K562 (cell line): Measurements from ENCODE around the gene SPTBN5. TPM values are rescaled to one million over a fixed set of nuclear protein-coding genes. Genes with fewer than 3 reads are reported as not detected.

Source experiments
- ATAC-seq: fragments of 200-7000 bp; cut with Tn5 transposase; 3 replicates; pipeline ENCODE4 v1.9.1; 2020; ENCODE audit warnings: moderate library complexity
- BruUV-seq: library from RNA; stranded (reverse); fragments of 400-500 nt; replicated peaks from 2 replicates; lab custom pipeline; 2021; lab: Mats Ljungman, UMichigan
- CTCF ChIA-PET: fragments of 300-600 bp; formaldehyde crosslinking; extraction: SDS; loops from one replicate; lab custom pipeline; 2021; ENCODE audit warnings: low intra/inter-chr PET ratio; lab: Yijun Ruan, JAX
- POLR2A ChIA-PET: fragments of 300-600, 350-650 bp; sonication (Branson Sonifier 250); formaldehyde crosslinking; extraction: SDS; loops from one replicate; lab custom pipeline; 2021; ENCODE audit warnings: antibody characterized with exemption, inconsistent platforms; lab: Yijun Ruan, JAX
- DNase-seq, 4 experiments: peaks; one replicate each; pipeline versions ENCODE4 v3.0.0 to v3.0.0-alpha.2; 2011 to 2018; ENCODE audit warnings: low spot score in 3 of 4, mixed read lengths in 3 of 4; ENCODE audit errors: extremely low read depth in 1 of 4
- FAIRE-seq: peaks from 2 replicates; lab custom pipeline; 2011; peaks lifted over from hg19 to GRCh38; lab: Jason Lieb, UNC
- H2AFZ ChIP-seq: 2 replicates; pipeline ENCODE4 v1.6.0; 2011; ENCODE audit warnings: low read depth, low read length, control low read depth, inconsistent platforms
- H3K27ac ChIP-seq: fragments of 200-600 bp; 3 replicates; pipeline ENCODE4 v1.8.0; 2011; ENCODE audit warnings: low read depth, mild to moderate bottlenecking, control low read depth, inconsistent platforms, low read length, moderate library complexity, mixed read lengths; ENCODE audit errors: extremely low read depth
- H3K27me3 ChIP-seq, 2 experiments: fragments of 300-600 bp in 1 of 2; 2 replicates in 1 of 2; 3 replicates in 1 of 2; pipeline versions ENCODE4 v1.6.0 to v1.8.0; 2011; ENCODE audit warnings: inconsistent platforms in 2 of 2, low read length in 2 of 2, mild to moderate bottlenecking in 1 of 2, mixed read lengths in 1 of 2, moderate library complexity in 1 of 2; ENCODE audit not compliant: control insufficient read depth in 2 of 2, insufficient read depth in 2 of 2
- H3K36me3 ChIP-seq: fragments of 300-600 bp; 3 replicates; pipeline ENCODE4 v1.8.0; 2011; ENCODE audit warnings: mild to moderate bottlenecking, low read length, inconsistent platforms; ENCODE audit not compliant: control insufficient read depth, insufficient read depth
- H3K4me1 ChIP-seq, 2 experiments: fragments of 200-600 bp in 1 of 2; replicated peaks in 1 of 2; 2 replicates in 1 of 2; 3 replicates in 1 of 2; pipeline versions ENCODE4 v1.5.1 to v1.8.0; 2011; ENCODE audit warnings: inconsistent platforms in 2 of 2, low read length in 2 of 2, mild to moderate bottlenecking in 1 of 2, mixed read lengths in 1 of 2, moderate library complexity in 1 of 2; ENCODE audit not compliant: control insufficient read depth in 2 of 2, insufficient read depth in 2 of 2
- H3K4me2 ChIP-seq: 2 replicates; pipeline ENCODE4 v1.6.1; 2011; ENCODE audit warnings: low read length, control low read depth, inconsistent platforms, mixed read lengths; ENCODE audit not compliant: insufficient read depth
- H3K4me3 ChIP-seq: fragments of 200-600 bp; sonication (generic), shearing (Covaris generic); 2 replicates; pipeline ENCODE4 v1.5.1; 2016; ENCODE audit warnings: control low read depth, inconsistent platforms
- H3K79me2 ChIP-seq: fragments of 200-600 bp; 3 replicates; pipeline ENCODE4 v1.8.0; 2011; ENCODE audit warnings: low read length, inconsistent platforms; ENCODE audit not compliant: control insufficient read depth, insufficient read depth
- H3K9ac ChIP-seq, 2 experiments: 2 replicates each; pipeline versions ENCODE4 v1.6.0 to v1.6.1; 2011; ENCODE audit warnings: low read depth in 2 of 2, low read length in 2 of 2, control low read depth in 1 of 2, inconsistent platforms in 1 of 2, mild to moderate bottlenecking in 1 of 2, mixed read lengths in 1 of 2; ENCODE audit not compliant: insufficient read depth in 1 of 2
- H3K9me1 ChIP-seq: one replicate; pipeline ENCODE4 v1.6.0; 2011; ENCODE audit warnings: inconsistent platforms, mild to moderate bottlenecking, low read length, moderate library complexity; ENCODE audit not compliant: control insufficient read depth, insufficient read depth
- H3K9me3 ChIP-seq: replicated peaks from 2 replicates; pipeline ENCODE4 v1.5.1; 2011; ENCODE audit warnings: low read depth, low read length, inconsistent platforms; ENCODE audit not compliant: control insufficient read depth, insufficient read depth
- H4K20me1 ChIP-seq: replicated peaks from 2 replicates; pipeline ENCODE4 v1.6.1; 2011; ENCODE audit warnings: low read length, inconsistent platforms, mixed read lengths; ENCODE audit not compliant: control insufficient read depth, insufficient read depth
- CHD2 ChIP-seq: IDR thresholded peaks from 2 replicates; pipeline ENCODE4 v1.6.1; 2011; ENCODE audit warnings: low read depth, low read length
- ETV6 ChIP-seq, 3 experiments: fragments of 150-350 bp in 1 of 3; sonication (generic) in 1 of 3; formaldehyde crosslinking in 1 of 3; IDR thresholded peaks; 2 replicates each; pipeline versions ENCODE4 v1.6.1 to v1.8.0; 2014 to 2022; ENCODE audit warnings: borderline replicate concordance in 2 of 3, low read depth in 2 of 3, antibody characterized with exemption in 1 of 3, low read length in 1 of 3, mild to moderate bottlenecking in 1 of 3, missing genetic modification reagents in 1 of 3
- HEY1 ChIP-seq: fragments of 250-450 bp; sonication (Bioruptor Pico); IDR thresholded peaks from 2 replicates; pipeline ENCODE4 v1.5.0; 2020; ENCODE audit warnings: mild to moderate bottlenecking, moderate library complexity, borderline replicate concordance
- MCM3 ChIP-seq: fragments of 450-650 bp; IDR thresholded peaks from 2 replicates; pipeline ENCODE4 v1.6.1; 2016
- SNIP1 ChIP-seq: fragments of 450-650 bp; IDR thresholded peaks from 2 replicates; pipeline ENCODE4 v1.7.1; 2017; ENCODE audit warnings: low read depth, mild to moderate bottlenecking
- SNRNP70 ChIP-seq: fragments of 200-400 bp; formaldehyde crosslinking; optimal IDR thresholded peaks from 2 replicates; pipeline ENCODE3; 2017; ENCODE audit warnings: low read depth, low read length
- SRSF7 ChIP-seq: fragments of 200-400 bp; formaldehyde crosslinking; optimal IDR thresholded peaks from 2 replicates; pipeline ENCODE3; 2017; ENCODE audit warnings: mild to moderate bottlenecking, low read depth, low read length
- U2AF1 ChIP-seq: fragments of 200-400 bp; formaldehyde crosslinking; optimal IDR thresholded peaks from 2 replicates; pipeline ENCODE3; 2017; ENCODE audit warnings: mild to moderate bottlenecking, low read depth, low read length, moderate library complexity
- ZBTB17 ChIP-seq: fragments of 450-650 bp; formaldehyde crosslinking; IDR thresholded peaks from 2 replicates; pipeline ENCODE4 v1.4.0; 2020; ENCODE audit warnings: mild to moderate bottlenecking
- ZNF589 ChIP-seq: fragments of 200-800 bp; sonication (Bioruptor generic); IDR thresholded peaks from 2 replicates; pipeline ENCODE4 v1.6.1; 2016; ENCODE audit warnings: low read depth, missing genetic modification characterization, missing compliant biosample characterization
- WGBS: fragments of 100-300 bp; shearing (Covaris generic); methylation state at CpG from one replicate; pipeline ENCODE4 v1.1.6; 2016; ENCODE audit warnings: low coverage, mixed read lengths; ENCODE audit not compliant: insufficient coverage; ENCODE audit errors: missing lambda C conversion rate; 5-methylcytosine and 5-hydroxymethylcytosine counted together
- in situ Hi-C: fragments of 300-500 bp; cut with MboI; formaldehyde crosslinking; loops from 4 replicates; pipeline ENCODE4 v1.15.0; 2018; ENCODE audit warnings: inconsistent platforms, mixed read lengths
- intact Hi-C: fragments of 100-400 bp; cut with micrococcal nuclease; formaldehyde crosslinking; loops from 2 replicates; pipeline ENCODE4 v1.14.2; 2022
- polyA plus RNA-seq, 8 experiments: library from polyadenylated mRNA; depleted of rRNA in 4 of 8; stranded (reverse) in 5 of 8; unstranded in 3 of 8; fragments of >200 nt; fragmentation: Nextera tagmentation in 2 of 8; fragmentation: Illumina TruSeq in 1 of 8; extraction: Ambion mirVana in 2 of 8; extraction: Trizol in 1 of 8; gene quantifications; 2 replicates each; pipeline versions ENCODE4 v1.2.1 to v1.2.3, GENCODE V29; 2011 to 2014; ENCODE audit warnings: inconsistent platforms in 1 of 8, missing spikeins in 1 of 8
- total RNA-seq, 7 experiments: library from RNA; depleted of rRNA in 6 of 7; stranded (reverse); fragments of >200 nt in 6 of 7; fragmentation: Illumina TruSeq in 2 of 7; extraction: Trizol in 2 of 7; gene quantifications; 2 replicates each; pipeline versions ENCODE4 v1.2.1 to v1.2.3, GENCODE V29; 2011 to 2021; ENCODE audit warnings: low replicate concordance in 1 of 7
- TF ChIP-seq, protein P1 (sequence below): fragments of 250-450 bp; sonication (Bioruptor Pico); IDR thresholded peaks from 2 replicates; pipeline ENCODE4 v1.4.0; 2020
- TF ChIP-seq, protein P2 (sequence below): IDR thresholded peaks from 2 replicates; pipeline ENCODE4 v1.6.1; 2014; ENCODE audit warnings: antibody characterized with exemption
- TF ChIP-seq, protein P3 (sequence below): fragments of 450-650 bp; formaldehyde crosslinking; IDR thresholded peaks from 2 replicates; pipeline ENCODE4 v1.4.0; 2022; ENCODE audit warnings: missing genetic modification characterization

The SPTBN5 gene
- total and polyA plus RNA-seq, 9 of the 15 experiments (the other 6 are each of a cell fraction or from before 2014, with no cell fraction given) = 0.02 TPM; not detected in 8

DNA sequence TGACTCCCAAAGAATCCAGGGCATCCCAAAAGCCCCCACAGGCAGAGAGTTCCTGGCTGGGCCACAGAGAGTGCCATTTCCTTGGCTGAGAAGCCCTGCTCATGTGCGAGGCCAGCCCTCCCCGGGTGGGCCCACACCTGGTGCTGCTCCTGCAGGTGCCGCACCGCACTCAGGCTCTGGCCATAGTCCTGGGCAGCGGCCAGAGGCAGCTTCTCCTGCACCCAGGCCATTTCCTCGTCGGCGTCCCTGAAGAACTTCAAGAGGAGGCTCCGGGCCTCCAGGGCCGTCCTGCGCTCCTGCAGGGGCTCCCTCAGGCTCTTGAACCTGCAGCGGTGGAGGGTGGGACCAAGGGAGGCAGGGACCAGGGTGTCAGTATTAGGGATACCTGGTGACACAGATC is 37.1 kb downstream of the SPTBN5 start (continued):
- TF ChIP-seq, protein P1, sequence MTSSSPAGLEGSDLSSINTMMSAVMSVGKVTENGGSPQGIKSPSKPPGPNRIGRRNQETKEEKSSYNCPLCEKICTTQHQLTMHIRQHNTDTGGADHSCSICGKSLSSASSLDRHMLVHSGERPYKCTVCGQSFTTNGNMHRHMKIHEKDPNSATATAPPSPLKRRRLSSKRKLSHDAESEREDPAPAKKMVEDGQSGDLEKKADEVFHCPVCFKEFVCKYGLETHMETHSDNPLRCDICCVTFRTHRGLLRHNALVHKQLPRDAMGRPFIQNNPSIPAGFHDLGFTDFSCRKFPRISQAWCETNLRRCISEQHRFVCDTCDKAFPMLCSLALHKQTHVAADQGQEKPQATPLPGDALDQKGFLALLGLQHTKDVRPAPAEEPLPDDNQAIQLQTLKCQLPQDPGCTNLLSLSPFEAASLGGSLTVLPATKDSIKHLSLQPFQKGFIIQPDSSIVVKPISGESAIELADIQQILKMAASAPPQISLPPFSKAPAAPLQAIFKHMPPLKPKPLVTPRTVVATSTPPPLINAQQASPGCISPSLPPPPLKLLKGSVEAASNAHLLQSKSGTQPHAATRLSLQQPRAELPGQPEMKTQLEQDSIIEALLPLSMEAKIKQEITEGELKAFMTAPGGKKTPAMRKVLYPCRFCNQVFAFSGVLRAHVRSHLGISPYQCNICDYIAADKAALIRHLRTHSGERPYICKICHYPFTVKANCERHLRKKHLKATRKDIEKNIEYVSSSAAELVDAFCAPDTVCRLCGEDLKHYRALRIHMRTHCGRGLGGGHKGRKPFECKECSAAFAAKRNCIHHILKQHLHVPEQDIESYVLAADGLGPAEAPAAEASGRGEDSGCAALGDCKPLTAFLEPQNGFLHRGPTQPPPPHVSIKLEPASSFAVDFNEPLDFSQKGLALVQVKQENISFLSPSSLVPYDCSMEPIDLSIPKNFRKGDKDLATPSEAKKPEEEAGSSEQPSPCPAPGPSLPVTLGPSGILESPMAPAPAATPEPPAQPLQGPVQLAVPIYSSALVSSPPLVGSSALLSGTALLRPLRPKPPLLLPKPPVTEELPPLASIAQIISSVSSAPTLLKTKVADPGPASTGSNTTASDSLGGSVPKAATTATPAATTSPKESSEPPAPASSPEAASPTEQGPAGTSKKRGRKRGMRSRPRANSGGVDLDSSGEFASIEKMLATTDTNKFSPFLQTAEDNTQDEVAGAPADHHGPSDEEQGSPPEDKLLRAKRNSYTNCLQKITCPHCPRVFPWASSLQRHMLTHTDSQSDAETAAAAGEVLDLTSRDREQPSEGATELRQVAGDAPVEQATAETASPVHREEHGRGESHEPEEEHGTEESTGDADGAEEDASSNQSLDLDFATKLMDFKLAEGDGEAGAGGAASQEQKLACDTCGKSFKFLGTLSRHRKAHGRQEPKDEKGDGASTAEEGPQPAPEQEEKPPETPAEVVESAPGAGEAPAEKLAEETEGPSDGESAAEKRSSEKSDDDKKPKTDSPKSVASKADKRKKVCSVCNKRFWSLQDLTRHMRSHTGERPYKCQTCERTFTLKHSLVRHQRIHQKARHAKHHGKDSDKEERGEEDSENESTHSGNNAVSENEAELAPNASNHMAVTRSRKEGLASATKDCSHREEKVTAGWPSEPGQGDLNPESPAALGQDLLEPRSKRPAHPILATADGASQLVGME (CRISPR knock-in tag) = no peak
- no peak for TF ChIP-seq ZBTB17 (CRISPR knock-in tag)
- TF ChIP-seq HEY1 (CRISPR knock-in tag) = no peak
- no peak for TF ChIP-seq ZNF589 (CRISPR knock-in tag)

DNA sequence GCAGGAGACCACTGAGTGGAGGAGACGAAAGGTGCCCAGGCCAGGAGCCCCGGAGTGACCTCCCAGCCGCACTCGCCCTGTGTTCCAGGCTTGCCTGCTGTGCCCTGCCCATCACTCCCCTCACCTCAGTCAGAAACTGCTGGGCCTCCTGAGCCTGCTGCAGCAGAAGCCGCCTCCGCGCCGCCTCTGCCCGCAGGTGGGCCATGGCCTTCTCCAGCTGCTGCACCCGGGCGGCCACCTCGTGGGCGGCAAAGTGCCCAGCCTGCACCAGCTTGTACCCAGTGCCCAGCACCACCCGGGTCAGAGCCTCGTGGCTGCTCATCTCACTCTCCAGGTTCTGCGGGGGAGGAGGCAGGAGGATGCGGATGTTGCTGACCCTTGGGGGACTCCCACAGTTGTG is 37.6 kb downstream of the SPTBN5 start:
- no peaks in the 10 kb centered on the region; the same call in 1 of the 2 replicates for H3K9me3 ChIP-seq
- no peak for DNase-seq
- H3K27me3 ChIP-seq = peaks cover 45 to 90% of the 10 kb centered on the region in 2 experiments; a peak in 4 of 5 replicates
- no peaks in the 10 kb centered on the region for H3K36me3 ChIP-seq
- in situ Hi-C loops = no loop called here
- 5% methylated on average over 14 of the region's 17 CpGs for WGBS
- H3K27ac ChIP-seq = no peak overlapping the region
- BruUV-seq = no TSS peak
- FAIRE-seq = no peak
- no peak overlapping the region for H3K9ac ChIP-seq
- no peaks in the 10 kb centered on the region for H3K79me2 ChIP-seq
- ChIA-PET POLR2A (interaction anchor here (0.7 to 1.0 kb wide), 2 partner anchors 9 to 1502 kb away, joined by 3 read pairs; no protein-coding TSS in a partner anchor), CTCF (no interaction called here)
- H3K4me1 ChIP-seq = peaks cover 0 to 55% of the 10 kb centered on the region in 2 experiments; a peak in 2 of 5 replicates
- no peak overlapping the region for H3K4me2 ChIP-seq
- no peak overlapping the region for H2AFZ ChIP-seq
- intact Hi-C loops = no loop called here
- no peak for ATAC-seq
- H3K4me3 ChIP-seq = no peak overlapping the region
- H4K20me1 ChIP-seq = peaks cover 10% of the 10 kb centered on the region
- no peaks in the 10 kb centered on the region for H3K9me1 ChIP-seq
- no peak for TF ChIP-seq ETV6 (IDR thresholded peaks at IDR 0.05; ENCODE audit: borderline replicate concordance in 1 of 2, low read depth in 2 of 2, low read length in 1 of 2)
- no peak for TF ChIP-seq ETV6 (CRISPR knock-in tag; IDR thresholded peaks at IDR 0.05; ENCODE audit: borderline replicate concordance)
- TF ChIP-seq SNRNP70 = no peak
- TF ChIP-seq SRSF7 = no peak
- no peak for TF ChIP-seq SNIP1
- TF ChIP-seq, protein P2, sequence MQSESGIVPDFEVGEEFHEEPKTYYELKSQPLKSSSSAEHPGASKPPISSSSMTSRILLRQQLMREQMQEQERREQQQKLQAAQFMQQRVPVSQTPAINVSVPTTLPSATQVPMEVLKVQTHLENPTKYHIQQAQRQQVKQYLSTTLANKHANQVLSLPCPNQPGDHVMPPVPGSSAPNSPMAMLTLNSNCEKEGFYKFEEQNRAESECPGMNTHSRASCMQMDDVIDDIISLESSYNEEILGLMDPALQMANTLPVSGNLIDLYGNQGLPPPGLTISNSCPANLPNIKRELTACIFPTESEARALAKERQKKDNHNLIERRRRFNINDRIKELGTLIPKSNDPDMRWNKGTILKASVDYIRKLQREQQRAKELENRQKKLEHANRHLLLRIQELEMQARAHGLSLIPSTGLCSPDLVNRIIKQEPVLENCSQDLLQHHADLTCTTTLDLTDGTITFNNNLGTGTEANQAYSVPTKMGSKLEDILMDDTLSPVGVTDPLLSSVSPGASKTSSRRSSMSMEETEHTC = no peak
- TF ChIP-seq CHD2 = no peak
- TF ChIP-seq ZNF589 (CRISPR knock-in tag) = no peak
- TF ChIP-seq, protein P3, sequence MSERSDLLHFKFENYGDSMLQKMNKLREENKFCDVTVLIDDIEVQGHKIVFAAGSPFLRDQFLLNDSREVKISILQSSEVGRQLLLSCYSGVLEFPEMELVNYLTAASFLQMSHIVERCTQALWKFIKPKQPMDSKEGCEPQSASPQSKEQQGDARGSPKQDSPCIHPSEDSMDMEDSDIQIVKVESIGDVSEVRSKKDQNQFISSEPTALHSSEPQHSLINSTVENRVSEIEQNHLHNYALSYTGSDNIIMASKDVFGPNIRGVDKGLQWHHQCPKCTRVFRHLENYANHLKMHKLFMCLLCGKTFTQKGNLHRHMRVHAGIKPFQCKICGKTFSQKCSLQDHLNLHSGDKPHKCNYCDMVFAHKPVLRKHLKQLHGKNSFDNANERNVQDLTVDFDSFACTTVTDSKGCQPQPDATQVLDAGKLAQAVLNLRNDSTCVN (CRISPR knock-in tag) = no peak
- no peak for TF ChIP-seq U2AF1
- TF ChIP-seq MCM3 = no peak
